Astrocyte (in vitro differentiated cells and primary cell): ENCODE measurements around the gene ADAM33. TPM values are rescaled to one million over a fixed set of nuclear protein-coding genes. Genes with fewer than 3 reads are reported as not detected.

Experiments used
- DNase-seq: peaks from one replicate; pipeline ENCODE4 v3.0.0-alpha.2; 2010; ENCODE audit warnings: low read depth
- FAIRE-seq: peaks from 2 replicates; lab custom pipeline; 2011; peaks lifted over from hg19 to GRCh38; lab: Jason Lieb, UNC
- H2AFZ ChIP-seq: 2 replicates; pipeline ENCODE4 v1.6.0; 2012; ENCODE audit warnings: low read depth, low read length, inconsistent platforms
- H3K27ac ChIP-seq: 2 replicates; pipeline ENCODE4 v1.5.1; 2011; ENCODE audit warnings: low read depth, low read length, inconsistent platforms
- H3K27me3 ChIP-seq: 2 replicates; pipeline ENCODE4 v1.6.0; 2011; ENCODE audit warnings: low read length, inconsistent platforms; ENCODE audit not compliant: insufficient read depth
- H3K36me3 ChIP-seq: 2 replicates; pipeline ENCODE4 v1.5.1; 2011; ENCODE audit warnings: low read length, inconsistent platforms; ENCODE audit not compliant: insufficient read depth
- H3K4me1 ChIP-seq: 2 replicates; pipeline ENCODE4 v1.5.1; 2011; ENCODE audit warnings: low read length, inconsistent platforms; ENCODE audit not compliant: insufficient read depth
- H3K4me2 ChIP-seq: 2 replicates; pipeline ENCODE4 v1.6.0; 2012; ENCODE audit warnings: low read length, inconsistent platforms
- H3K4me3 ChIP-seq: 2 replicates; pipeline ENCODE4 v1.5.1; 2011; ENCODE audit warnings: low read depth, mild to moderate bottlenecking, low read length, inconsistent platforms; ENCODE audit not compliant: insufficient read depth
- H3K79me2 ChIP-seq: 2 replicates; pipeline ENCODE4 v1.6.0; 2012; ENCODE audit warnings: mild to moderate bottlenecking, low read length, inconsistent platforms; ENCODE audit not compliant: insufficient read depth
- H3K9ac ChIP-seq: 2 replicates; pipeline ENCODE4 v1.6.0; 2012; ENCODE audit warnings: mild to moderate bottlenecking, low read length, inconsistent platforms
- H3K9me3 ChIP-seq: 2 replicates; pipeline ENCODE4 v1.5.1; 2012; ENCODE audit warnings: low read depth, mild to moderate bottlenecking, low read length, inconsistent platforms; ENCODE audit not compliant: insufficient read depth
- H4K20me1 ChIP-seq: 2 replicates; pipeline ENCODE4 v1.6.0; 2012; ENCODE audit warnings: low read length, inconsistent platforms; ENCODE audit not compliant: insufficient read depth
- H3K27ac Mint-ChIP-seq: one replicate; pipeline ENCODE4 v1.8.0; 2021; ENCODE audit warnings: mild to moderate bottlenecking, mixed read lengths; ENCODE audit not compliant: unreplicated experiment
- H3K27me3 Mint-ChIP-seq: one replicate; pipeline ENCODE4 v1.8.0; 2021; ENCODE audit warnings: low read depth, mixed read lengths; ENCODE audit not compliant: unreplicated experiment
- H3K36me3 Mint-ChIP-seq: one replicate; pipeline ENCODE4 v1.8.0; 2021; ENCODE audit warnings: low read depth, mixed read lengths; ENCODE audit not compliant: unreplicated experiment
- H3K4me1 Mint-ChIP-seq: one replicate; pipeline ENCODE4 v1.8.0; 2021; ENCODE audit warnings: low read depth, mixed read lengths; ENCODE audit not compliant: unreplicated experiment
- H3K4me3 Mint-ChIP-seq: one replicate; pipeline ENCODE4 v1.8.0; 2021; ENCODE audit warnings: mild to moderate bottlenecking, moderate library complexity, mixed read lengths; ENCODE audit not compliant: unreplicated experiment
- H3K9me3 Mint-ChIP-seq: one replicate; pipeline ENCODE4 v1.8.0; 2021; ENCODE audit warnings: mild to moderate bottlenecking, mixed read lengths; ENCODE audit not compliant: unreplicated experiment
- CTCF ChIP-seq: IDR thresholded peaks from 2 replicates; pipeline ENCODE4 v1.5.1; 2011; ENCODE audit warnings: low read depth, mild to moderate bottlenecking, inconsistent platforms, low read length, moderate library complexity; ENCODE audit not compliant: insufficient read depth
- EZH2 ChIP-seq: IDR thresholded peaks from 2 replicates; pipeline ENCODE4 v1.6.1; 2012; ENCODE audit warnings: mild to moderate bottlenecking, low read length, inconsistent platforms; ENCODE audit not compliant: insufficient read depth
- total RNA-seq: library from RNA; stranded (reverse); gene quantifications from 2 replicates; pipeline ENCODE4 v1.2.1, GENCODE V29; 2021

Gene ADAM33
- total RNA-seq, 1 donor from 2014 or later: 3.0 TPM

- H3K9ac ChIP-seq: no peak overlapping the region
- H3K27ac ChIP-seq: no peak overlapping the region
- Mint-ChIP-seq H3K9me3 (peaks cover 2% of the 10 kb centered on the region), H3K4me3 (no peak overlapping the region), H3K4me1 (peaks cover 6% of the 10 kb centered on the region), H3K27ac (no peak overlapping the region), H3K27me3 (peaks cover 67% of the 10 kb centered on the region), H3K36me3 (no peaks in the 10 kb centered on the region)
- H2AFZ ChIP-seq: no peak overlapping the region
- H3K27me3 ChIP-seq: peaks cover 20% of the 10 kb centered on the region
- no peaks in the 10 kb centered on the region for H3K79me2 ChIP-seq
- no peak overlapping the region for H3K4me3 ChIP-seq
- H3K4me2 ChIP-seq: no peak overlapping the region
- peaks cover 6% of the 10 kb centered on the region for H3K4me1 ChIP-seq
- no peaks in the 10 kb centered on the region for H4K20me1 ChIP-seq
- H3K9me3 ChIP-seq: no peaks in the 10 kb centered on the region
- TF ChIP-seq EZH2 (no peak), CTCF (no peak)
- H3K36me3 ChIP-seq: no peaks in the 10 kb centered on the region
- DNase-seq (no peak), FAIRE-seq (no peak)
These were observed 48.2 kb upstream of the ADAM33 start for GRCh38 chr20:3729811-3730540.

- Mint-ChIP-seq H3K4me3 (no peak overlapping the region), H3K27me3 (peaks cover 63% of the 10 kb centered on the region), H3K36me3 (no peaks in the 10 kb centered on the region), H3K27ac (no peak overlapping the region), H3K9me3 (peaks cover 2% of the 10 kb centered on the region), H3K4me1 (peaks cover 6% of the 10 kb centered on the region)
- no peaks in the 10 kb centered on the region for H3K79me2 ChIP-seq
- H3K9me3 ChIP-seq: no peaks in the 10 kb centered on the region
- H2AFZ ChIP-seq: no peak overlapping the region
- DNase-seq (no peak), FAIRE-seq (no peak)
- TF ChIP-seq EZH2 (no peak), CTCF (no peak)
- H3K4me2 ChIP-seq: no peak overlapping the region
- no peak overlapping the region for H3K27ac ChIP-seq
- H3K27me3 ChIP-seq: peaks cover 23% of the 10 kb centered on the region
- H3K9ac ChIP-seq: no peak overlapping the region
- H3K4me1 ChIP-seq: peaks cover 6% of the 10 kb centered on the region
- no peak overlapping the region for H3K4me3 ChIP-seq
- H3K36me3 ChIP-seq: no peaks in the 10 kb centered on the region
- H4K20me1 ChIP-seq: no peaks in the 10 kb centered on the region
These were observed 47.6 kb upstream of the ADAM33 start for GRCh38 chr20:3729378-3729777.

- Histone ChIP-seq H3K9ac (no peak overlapping the region), H3K27ac (no peak overlapping the region), H3K79me2 (no peaks in the 10 kb centered on the region), H3K4me2 (no peak overlapping the region), H4K20me1 (no peaks in the 10 kb centered on the region), H3K9me3 (no peaks in the 10 kb centered on the region), H3K4me3 (no peak overlapping the region), H3K27me3 (peaks cover 23% of the 10 kb centered on the region), H3K4me1 (peaks cover 6% of the 10 kb centered on the region), H3K36me3 (no peaks in the 10 kb centered on the region), H2AFZ (no peak overlapping the region)
- Mint-ChIP-seq H3K4me1 (peaks cover 6% of the 10 kb centered on the region), H3K36me3 (no peaks in the 10 kb centered on the region), H3K27ac (no peak overlapping the region), H3K4me3 (no peak overlapping the region), H3K27me3 (peaks cover 58% of the 10 kb centered on the region), H3K9me3 (peaks cover 2% of the 10 kb centered on the region)
- no peak for DNase-seq
- TF ChIP-seq EZH2 (no peak), CTCF (no peak)
- no peak for FAIRE-seq
These were observed 47.1 kb upstream of the ADAM33 start for GRCh38 chr20:3728876-3729275.
